ENCODE measurements around the gene RABL6.
"Not testable (repeated sequence)": the region's sequence is repeated elsewhere in the genome, so short reads cannot be mapped to it uniquely, and the experiment has no call there.

Gene RABL6

GRCh38 chr9:136857581-136858412 lies 50.0 kb downstream of the RABL6 start:
- DNase-seq (ENCODE audit: low spot score), result no peak

- DNase-seq (ENCODE audit: low spot score), result no peak
Observed at GRCh38 chr9:136858452-136858843, 50.7 kb downstream of the RABL6 start.

GRCh38 chr9:136858844-136859757 lies 51.4 kb downstream of the RABL6 start:
- peak; percentile 49 for DNase-seq (ENCODE audit: low spot score)

- no peak for DNase-seq (ENCODE audit: low spot score)
Observed at GRCh38 chr9:136860529-136860928, 52.8 kb downstream of the RABL6 start.

- DNase-seq (ENCODE audit: low spot score), result no peak
Observed at GRCh38 chr9:136860933-136861873, 53.5 kb downstream of the RABL6 start.

- no peak for DNase-seq (ENCODE audit: low spot score)
Observed at GRCh38 chr9:136861874-136862457, 54.2 kb downstream of the RABL6 start.

GRCh38 chr9:136862849-136863622 lies 55.3 kb downstream of the RABL6 start:
- DNase-seq (ENCODE audit: low spot score), result no peak

- DNase-seq (ENCODE audit: low spot score), result no peak
Observed at GRCh38 chr9:136863623-136864273, 56.0 kb downstream of the RABL6 start.

GRCh38 chr9:136865041-136865767 lies 57.5 kb downstream of the RABL6 start:
- DNase-seq (ENCODE audit: low spot score), result no peak

- DNase-seq (ENCODE audit: low spot score), result peak; percentile 44
Observed at GRCh38 chr9:136865768-136866103, 58.0 kb downstream of the RABL6 start.

GRCh38 chr9:136866898-136867421 lies 59.2 kb downstream of the RABL6 start:
- not testable (repeated sequence) for DNase-seq (ENCODE audit: low spot score)

- DNase-seq (ENCODE audit: low spot score), result no peak
Observed at GRCh38 chr9:136867480-136867879, 59.7 kb downstream of the RABL6 start.

- DNase-seq (ENCODE audit: low spot score), result no peak
Observed at GRCh38 chr9:136867917-136868316, 60.2 kb downstream of the RABL6 start.

GRCh38 chr9:136868644-136869043 lies 60.9 kb downstream of the RABL6 start:
- DNase-seq (ENCODE audit: low spot score), result no peak

- not testable (repeated sequence) for DNase-seq (ENCODE audit: low spot score)
Observed at GRCh38 chr9:136869611-136870010, 61.9 kb downstream of the RABL6 start.

- no peak for DNase-seq (ENCODE audit: low spot score)
Observed at GRCh38 chr9:136875155-136875554, 67.4 kb downstream of the RABL6 start.

- DNase-seq (ENCODE audit: low spot score), result no peak
Observed at GRCh38 chr9:136876476-136876875, 68.7 kb downstream of the RABL6 start.

- no peak for DNase-seq (ENCODE audit: low spot score)
Observed at GRCh38 chr9:136880651-136881050, 72.9 kb downstream of the RABL6 start.

- DNase-seq (ENCODE audit: low spot score), result no peak
Observed at GRCh38 chr9:136881691-136882108, 74.0 kb downstream of the RABL6 start.

Data from GM03348 (cell line).